Panc1 (cell line): ENCODE results near the gene RPL7A. TPM values are rescaled to one million over a fixed set of nuclear protein-coding genes. Genes with fewer than 3 reads are reported as not detected.
"Not testable (repeated sequence)": the region's sequence is repeated elsewhere in the genome, so short reads cannot be mapped to it uniquely, and the experiment has no call there.

Experiments
- ATAC-seq: fragments of 200-7000 bp; cut with Tn5 transposase; 2 replicates; pipeline ENCODE4 v1.9.1; 2020; ENCODE audit warnings: mild to moderate bottlenecking, moderate library complexity
- BruUV-seq: library from RNA; stranded (reverse); fragments of 400-500 nt; replicated peaks from 2 replicates; lab custom pipeline; 2021; lab: Mats Ljungman, UMichigan
- CTCF ChIA-PET: fragments of 300-600 bp; sonication (Branson Sonifier 250); formaldehyde crosslinking; loops from one replicate; lab custom pipeline; 2022; ENCODE audit warnings: antibody characterized with exemption; lab: Charles Lee
- POLR2A ChIA-PET: fragments of 300-600 bp; sonication (Branson Sonifier 250); formaldehyde crosslinking; loops from one replicate; lab custom pipeline; 2022; ENCODE audit warnings: antibody characterized with exemption; lab: Charles Lee
- DNase-seq: peaks from one replicate; pipeline ENCODE4 v3.0.0-alpha.2; 2010; ENCODE audit warnings: low read depth, low spot score
- H3K27ac ChIP-seq: 2 replicates; pipeline ENCODE4 v1.5.1; 2011; ENCODE audit warnings: mild to moderate bottlenecking, low read length, inconsistent platforms
- H3K27me3 ChIP-seq: fragments of 200-500 bp; sonication (Bioruptor generic); 2 replicates; pipeline ENCODE4 v1.6.0; 2014; ENCODE audit warnings: low read length, inconsistent platforms; ENCODE audit not compliant: control insufficient read depth, insufficient read depth
- H3K36me3 ChIP-seq: fragments of 200-500 bp; sonication (Bioruptor generic); 2 replicates; pipeline ENCODE4 v1.5.1; 2014; ENCODE audit warnings: inconsistent platforms, mild to moderate bottlenecking, low read length, moderate library complexity; ENCODE audit not compliant: control insufficient read depth, insufficient read depth
- H3K4me1 ChIP-seq: 2 replicates; pipeline ENCODE4 v1.5.1; 2011; ENCODE audit warnings: inconsistent platforms, mild to moderate bottlenecking, low read length, moderate library complexity; ENCODE audit not compliant: control insufficient read depth, insufficient read depth
- H3K4me3 ChIP-seq, 2 experiments: 2 replicates each; pipeline ENCODE4 v1.5.1; 2011 to 2012; ENCODE audit warnings: low read depth in 2 of 2, low read length in 2 of 2, mild to moderate bottlenecking in 2 of 2, inconsistent platforms in 1 of 2, moderate library complexity in 1 of 2
- H3K9me3 ChIP-seq: fragments of 200-500 bp; sonication (Bioruptor generic); 2 replicates; pipeline ENCODE4 v1.5.1; 2014; ENCODE audit warnings: low read depth, mild to moderate bottlenecking, inconsistent platforms, low read length, moderate library complexity; ENCODE audit not compliant: control insufficient read depth, insufficient read depth
- CTCF ChIP-seq: fragments of 450-650 bp; IDR thresholded peaks from 2 replicates; pipeline ENCODE4 v1.5.1; 2017; ENCODE audit warnings: mild to moderate bottlenecking
- POLR2AphosphoS5 ChIP-seq: IDR thresholded peaks from 2 replicates; pipeline ENCODE4 v1.6.1; 2012; ENCODE audit warnings: mild to moderate bottlenecking, low read depth, low read length, moderate library complexity
- REST ChIP-seq, 2 experiments: IDR thresholded peaks; 2 replicates each; pipeline ENCODE4 v1.6.1; 2011 to 2012; ENCODE audit warnings: low read depth in 2 of 2, control low read depth in 1 of 2, low read length in 1 of 2, mild to moderate bottlenecking in 1 of 2, moderate library complexity in 1 of 2; ENCODE audit not compliant: insufficient read depth in 1 of 2
- SIN3A ChIP-seq: IDR thresholded peaks from 2 replicates; pipeline ENCODE4 v1.6.1; 2012; ENCODE audit warnings: low read depth, mild to moderate bottlenecking, low read length, moderate library complexity, borderline replicate concordance; ENCODE audit not compliant: insufficient read depth
- TCF7L2 ChIP-seq: IDR thresholded peaks from 2 replicates; pipeline ENCODE4 v1.6.1; 2011; ENCODE audit warnings: mild to moderate bottlenecking, low read depth, low read length, inconsistent platforms
- in situ Hi-C: cut with HindIII; loops from 2 replicates; pipeline ENCODE4 v1.10.0; 2016; ENCODE audit warnings: low sequenced_read_pairs, low pct_unique_long_range_greater_than_20kb
- intact Hi-C: fragments of 100-400 bp; cut with micrococcal nuclease; formaldehyde crosslinking; loops from one replicate; pipeline ENCODE4 v1.10.0; 2022; ENCODE audit not compliant: unreplicated experiment
- total RNA-seq: library from RNA; stranded (reverse); gene quantifications from one replicate; pipeline ENCODE4 v1.2.1, GENCODE V29; 2021; ENCODE audit not compliant: unreplicated experiment

The RPL7A gene
- total RNA-seq, 1 experiment from 2014 or later: 1,104 TPM

GRCh38 chr9:133309608-133310007, 38.4 kb upstream of the RPL7A start:
- Histone ChIP-seq H3K4me3 (no peak overlapping the region), H3K4me1 (no peaks in the 10 kb centered on the region), H3K36me3 (no peaks in the 10 kb centered on the region), H3K27me3 (no peaks in the 10 kb centered on the region), H3K27ac (no peak overlapping the region), H3K9me3 (no peaks in the 10 kb centered on the region)
- BruUV-seq: no TSS peak
- no peak for TF ChIP-seq POLR2AphosphoS5
- TF ChIP-seq CTCF: no peak
- TF ChIP-seq SIN3A: no peak
- CTCF ChIA-PET: no interaction called here
- intact Hi-C loops: no loop called here
- POLR2A ChIA-PET: no interaction called here
- ATAC-seq (no peak), DNase-seq (no peak)
- in situ Hi-C loops: no loop called here

- ChIA-PET CTCF (no interaction called here), POLR2A (no interaction called here)
- Histone ChIP-seq H3K36me3 (no peaks in the 10 kb centered on the region), H3K4me1 (no peaks in the 10 kb centered on the region), H3K4me3 (no peak overlapping the region), H3K27me3 (no peaks in the 10 kb centered on the region), H3K27ac (no peak overlapping the region), H3K9me3 (no peaks in the 10 kb centered on the region)
- DNase-seq (no peak), ATAC-seq (no peak)
- no peak for TF ChIP-seq TCF7L2
- no peak for TF ChIP-seq CTCF
- TF ChIP-seq SIN3A: no peak
- no peak for TF ChIP-seq POLR2AphosphoS5
- TF ChIP-seq REST (IDR thresholded peaks at IDR 0.05; ENCODE audit: insufficient read depth in 1 of 2, low read depth in 2 of 2, low read length in 1 of 2): no peak
- BruUV-seq: no TSS peak
- in situ Hi-C loops (no loop called here), intact Hi-C loops (no loop called here)
These were observed 32.0 kb upstream of the RPL7A start for GRCh38 chr9:133315997-133316396.

- H3K4me3 ChIP-seq, H3K9me3 ChIP-seq, intact Hi-C loops, POLR2A ChIA-PET, H3K27ac ChIP-seq, BruUV-seq, H3K27me3 ChIP-seq, ATAC-seq, CTCF ChIA-PET, in situ Hi-C loops, H3K36me3 ChIP-seq, H3K4me1 ChIP-seq, DNase-seq: not testable (repeated sequence)
These were observed 30.5 kb upstream of the RPL7A start for GRCh38 chr9:133317551-133317950.
